ENCODE results near the gene PLRG1. TPM values are rescaled to one million over a fixed set of nuclear protein-coding genes. Genes with fewer than 3 reads are reported as not detected.

PLRG1 gene
- total RNA-seq, 2 experiments from 2014 or later: 41.7 to 104 TPM

DNA sequence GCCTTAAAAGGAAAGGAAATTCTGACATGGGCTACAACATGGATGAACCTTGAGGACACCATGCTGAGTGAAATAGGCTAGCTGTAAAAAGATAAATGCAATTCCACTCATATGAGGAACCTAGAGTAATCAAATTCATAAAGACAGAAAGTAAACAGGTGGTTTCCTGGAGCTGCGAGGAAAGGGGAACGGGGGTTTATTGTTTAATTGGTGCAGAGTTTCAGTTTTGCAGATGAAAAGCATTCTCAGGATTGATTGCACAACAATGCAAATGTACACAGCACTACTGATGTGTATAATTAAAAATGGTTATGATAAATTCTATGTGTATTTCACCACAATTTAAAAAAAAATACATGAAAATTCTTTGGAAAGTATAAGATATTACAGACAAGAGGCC lies 24.0 kb downstream of the PLRG1 start:
- Histone ChIP-seq H3K9me2 (ENCODE audit: insufficient read depth, low read length) (no peaks in the 10 kb centered on the region), H3K27ac (ENCODE audit: low read depth, low read length, poor library complexity, severe bottlenecking) (peak overlapping the region; percentile 56), H3K9me3 (ENCODE audit: low read length) (no peaks in the 10 kb centered on the region), H3K4me1 (ENCODE audit: insufficient read depth, low read length, poor library complexity, severe bottlenecking) (peaks cover 32% of the 10 kb centered on the region), H3K79me2 (ENCODE audit: insufficient read depth, low read depth, low read length) (no peaks in the 10 kb centered on the region), H3K4me3 (ENCODE audit: low read depth, low read length, poor library complexity, severe bottlenecking) (peak overlapping the region; percentile 23), H3K4me2 (ENCODE audit: low read length) (peak overlapping the region; percentile 61), H2AFZ (ENCODE audit: low read length) (peak overlapping the region; percentile 43; the same call in 1 of the 2 replicates), H3K36me3 (ENCODE audit: insufficient read depth, low read length) (no peaks in the 10 kb centered on the region), H4K20me1 (ENCODE audit: insufficient read depth, low read length) (no peaks in the 10 kb centered on the region)
- CTCF ChIA-PET (ENCODE audit: unreplicated experiment): no interaction called here
- POLR2A ChIA-PET: interaction anchor here (10.6 kb wide), 1 partner anchor 23 kb away, joined by 76 read pairs; the partner anchor contains the start of gene PLRG1
- TF ChIP-seq EZH2phosphoT487 (IDR thresholded peaks at IDR 0.05; ENCODE audit: borderline replicate concordance, low read depth, low read length): no peak
- TF ChIP-seq, protein P1, sequence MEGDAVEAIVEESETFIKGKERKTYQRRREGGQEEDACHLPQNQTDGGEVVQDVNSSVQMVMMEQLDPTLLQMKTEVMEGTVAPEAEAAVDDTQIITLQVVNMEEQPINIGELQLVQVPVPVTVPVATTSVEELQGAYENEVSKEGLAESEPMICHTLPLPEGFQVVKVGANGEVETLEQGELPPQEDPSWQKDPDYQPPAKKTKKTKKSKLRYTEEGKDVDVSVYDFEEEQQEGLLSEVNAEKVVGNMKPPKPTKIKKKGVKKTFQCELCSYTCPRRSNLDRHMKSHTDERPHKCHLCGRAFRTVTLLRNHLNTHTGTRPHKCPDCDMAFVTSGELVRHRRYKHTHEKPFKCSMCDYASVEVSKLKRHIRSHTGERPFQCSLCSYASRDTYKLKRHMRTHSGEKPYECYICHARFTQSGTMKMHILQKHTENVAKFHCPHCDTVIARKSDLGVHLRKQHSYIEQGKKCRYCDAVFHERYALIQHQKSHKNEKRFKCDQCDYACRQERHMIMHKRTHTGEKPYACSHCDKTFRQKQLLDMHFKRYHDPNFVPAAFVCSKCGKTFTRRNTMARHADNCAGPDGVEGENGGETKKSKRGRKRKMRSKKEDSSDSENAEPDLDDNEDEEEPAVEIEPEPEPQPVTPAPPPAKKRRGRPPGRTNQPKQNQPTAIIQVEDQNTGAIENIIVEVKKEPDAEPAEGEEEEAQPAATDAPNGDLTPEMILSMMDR (conservative IDR thresholded peaks at IDR 0.05; ENCODE audit: low read length): no peak
- DNase-seq (ENCODE audit: low spot score): peak; percentile 61
- BruUV-seq (replicated peaks): no TSS peak
- intact Hi-C loops (cut with micrococcal nuclease; ENCODE audit: unreplicated experiment): no loop called here

- H3K4me2 ChIP-seq (ENCODE audit: low read length): no peak overlapping the region
- intact Hi-C loops (cut with micrococcal nuclease; ENCODE audit: unreplicated experiment): no loop called here
- TF ChIP-seq, protein P1 (conservative IDR thresholded peaks at IDR 0.05; ENCODE audit: low read length): no peak
- no peak for TF ChIP-seq EZH2phosphoT487 (IDR thresholded peaks at IDR 0.05; ENCODE audit: borderline replicate concordance, low read depth, low read length)
- H3K79me2 ChIP-seq (ENCODE audit: insufficient read depth, low read depth, low read length): no peaks in the 10 kb centered on the region
- POLR2A ChIA-PET: no interaction called here
- no peak overlapping the region for H3K4me3 ChIP-seq (ENCODE audit: low read depth, low read length, poor library complexity, severe bottlenecking)
- no peaks in the 10 kb centered on the region for H4K20me1 ChIP-seq (ENCODE audit: insufficient read depth, low read length)
- H2AFZ ChIP-seq (ENCODE audit: low read length): no peak overlapping the region
- H3K27ac ChIP-seq (ENCODE audit: low read depth, low read length, poor library complexity, severe bottlenecking): no peak overlapping the region
- no peak for DNase-seq (ENCODE audit: low spot score)
- peaks cover 16% of the 10 kb centered on the region for H3K4me1 ChIP-seq (ENCODE audit: insufficient read depth, low read length, poor library complexity, severe bottlenecking)
- H3K36me3 ChIP-seq (ENCODE audit: insufficient read depth, low read length): no peaks in the 10 kb centered on the region
- no TSS peak for BruUV-seq (replicated peaks)
- no peaks in the 10 kb centered on the region for H3K9me3 ChIP-seq (ENCODE audit: low read length)
- no peaks in the 10 kb centered on the region for H3K9me2 ChIP-seq (ENCODE audit: insufficient read depth, low read length)
- CTCF ChIA-PET (ENCODE audit: unreplicated experiment): no interaction called here
Measured at GRCh38 chr4:154521607-154522006, 28.6 kb downstream of the PLRG1 start.

GRCh38 chr4:154519214-154519613 lies 31.0 kb downstream of the PLRG1 start:
- POLR2A ChIA-PET: interaction anchor here (1.0 to 2.2 kb wide), 2 partner anchors 12 to 13 kb away, joined by 3 to 6 read pairs; no protein-coding TSS in a partner anchor
- no peak overlapping the region for H3K4me2 ChIP-seq (ENCODE audit: low read length)
- no peak for TF ChIP-seq EZH2phosphoT487 (IDR thresholded peaks at IDR 0.05; ENCODE audit: borderline replicate concordance, low read depth, low read length)
- TF ChIP-seq, protein P1 (conservative IDR thresholded peaks at IDR 0.05; ENCODE audit: low read length): no peak

More at GRCh38 chr4:154519214-154519613, 31.0 kb downstream of the PLRG1 start:
- H3K4me1 ChIP-seq (ENCODE audit: insufficient read depth, low read length, poor library complexity, severe bottlenecking): no peaks in the 10 kb centered on the region
- intact Hi-C loops (cut with micrococcal nuclease; ENCODE audit: unreplicated experiment): no loop called here
- H3K9me2 ChIP-seq (ENCODE audit: insufficient read depth, low read length): no peaks in the 10 kb centered on the region
- H4K20me1 ChIP-seq (ENCODE audit: insufficient read depth, low read length): no peaks in the 10 kb centered on the region
- no peaks in the 10 kb centered on the region for H3K79me2 ChIP-seq (ENCODE audit: insufficient read depth, low read depth, low read length)
- no peak for DNase-seq (ENCODE audit: low spot score)
- no peak overlapping the region for H3K27ac ChIP-seq (ENCODE audit: low read depth, low read length, poor library complexity, severe bottlenecking)
- H2AFZ ChIP-seq (ENCODE audit: low read length): no peak overlapping the region
- H3K9me3 ChIP-seq (ENCODE audit: low read length): no peaks in the 10 kb centered on the region; the same call in 1 of the 2 replicates
- CTCF ChIA-PET (ENCODE audit: unreplicated experiment): no interaction called here
- BruUV-seq (replicated peaks): no TSS peak
- H3K36me3 ChIP-seq (ENCODE audit: insufficient read depth, low read length): no peaks in the 10 kb centered on the region
- no peak overlapping the region for H3K4me3 ChIP-seq (ENCODE audit: low read depth, low read length, poor library complexity, severe bottlenecking)

All from OCI-LY7 (cell line).